ENCODE measurements around the gene SLC35D2.

GRCh38 chr9:96381125-96381524, 2.4 kb downstream of the SLC35D2 start:
- no peak for TF ChIP-seq CTCF (IDR thresholded peaks at IDR 0.05)
- no peak for TF ChIP-seq POLR2A (IDR thresholded peaks at IDR 0.05)
